Neural progenitor cell (in vitro differentiated cells): ENCODE results near the gene TUBB4B. TPM values are rescaled to one million over a fixed set of nuclear protein-coding genes. Genes with fewer than 3 reads are reported as not detected.

Source experiments
- DNase-seq: peaks from one replicate; pipeline ENCODE4 v3.0.0-alpha.2; 2016; ENCODE audit warnings: low spot score
- H2AFZ ChIP-seq: fragments of 200-600 bp; sonication (generic); replicated peaks from 2 replicates; pipeline ENCODE4 v1.6.1; 2016; ENCODE audit warnings: antibody characterized with exemption
- H3F3A ChIP-seq: fragments of 200-600 bp; sonication (generic); 2 replicates; pipeline ENCODE4 v1.6.1; 2016; ENCODE audit warnings: antibody characterized with exemption, low read depth
- H3K27ac ChIP-seq: fragments of 200-600 bp; sonication (generic); 2 replicates; pipeline ENCODE4 v1.5.1; 2016; ENCODE audit warnings: mild to moderate bottlenecking
- H3K27me3 ChIP-seq: fragments of 200-600 bp; sonication (generic); 2 replicates; pipeline ENCODE4 v1.6.1; 2016; ENCODE audit warnings: mild to moderate bottlenecking, moderate library complexity
- H3K36me3 ChIP-seq: fragments of 200-600 bp; sonication (generic); 2 replicates; pipeline ENCODE4 v1.5.1; 2016
- H3K4me1 ChIP-seq: fragments of 200-600 bp; sonication (generic); 2 replicates; pipeline ENCODE4 v1.6.1; 2016; ENCODE audit warnings: mixed run types
- H3K4me2 ChIP-seq: fragments of 200-600 bp; sonication (generic); 2 replicates; pipeline ENCODE4 v1.6.1; 2016
- H3K4me3 ChIP-seq: fragments of 200-600 bp; sonication (generic); 2 replicates; pipeline ENCODE4 v1.5.1; 2016
- H3K79me2 ChIP-seq: fragments of 200-600 bp; sonication (generic); 2 replicates; pipeline ENCODE4 v1.6.1; 2016; ENCODE audit warnings: low read depth
- H3K9ac ChIP-seq: fragments of 200-600 bp; sonication (generic); 2 replicates; pipeline ENCODE4 v1.6.1; 2016
- H3K9me3 ChIP-seq: fragments of 200-600 bp; sonication (generic); 2 replicates; pipeline ENCODE4 v1.5.1; 2016; ENCODE audit warnings: low read depth
- H4K20me1 ChIP-seq: fragments of 200-600 bp; sonication (generic); 2 replicates; pipeline ENCODE4 v1.6.1; 2016; ENCODE audit warnings: low read depth
- H3K27ac Mint-ChIP-seq: 3 replicates; pipeline ENCODE4 v1.8.0; 2021; ENCODE audit warnings: mixed read lengths
- H3K27me3 Mint-ChIP-seq: 2 replicates; pipeline ENCODE4 v1.8.0; 2022; ENCODE audit warnings: low read depth, mild to moderate bottlenecking, inconsistent platforms, moderate library complexity, mixed read lengths; ENCODE audit not compliant: insufficient read depth
- H3K36me3 Mint-ChIP-seq: 3 replicates; pipeline ENCODE4 v1.8.0; 2021; ENCODE audit warnings: mixed read lengths
- H3K4me1 Mint-ChIP-seq: 3 replicates; pipeline ENCODE4 v1.8.0; 2021; ENCODE audit warnings: mixed read lengths
- H3K4me3 Mint-ChIP-seq: 3 replicates; pipeline ENCODE4 v1.8.0; 2021; ENCODE audit warnings: mild to moderate bottlenecking, moderate library complexity, mixed read lengths
- H3K9me3 Mint-ChIP-seq: 3 replicates; pipeline ENCODE4 v1.8.0; 2020; ENCODE audit warnings: mixed read lengths
- EZH2 ChIP-seq: fragments of 200-600 bp; sonication (generic); IDR thresholded peaks from 2 replicates; pipeline ENCODE4 v1.6.1; 2017; ENCODE audit warnings: antibody characterized with exemption, mild to moderate bottlenecking, moderate library complexity
- EZH2phosphoT487 ChIP-seq: fragments of 200-600 bp; sonication (generic); IDR thresholded peaks from 2 replicates; pipeline ENCODE4 v1.6.1; 2017; ENCODE audit warnings: antibody characterized with exemption
- total RNA-seq: library from RNA; depleted of rRNA; stranded (reverse); fragments of >200 nt; gene quantifications from 2 replicates; pipeline ENCODE4 v1.2.3, GENCODE V29; 2015; ENCODE audit warnings: low replicate concordance
- TF ChIP-seq, protein P1 (sequence below): fragments of 200-600 bp; sonication (generic); IDR thresholded peaks from 2 replicates; pipeline ENCODE4 v1.5.1; 2017; ENCODE audit warnings: antibody characterized with exemption, mild to moderate bottlenecking

Gene TUBB4B
- total RNA-seq, 1 donor from 2014 or later: 183 TPM

DNA sequence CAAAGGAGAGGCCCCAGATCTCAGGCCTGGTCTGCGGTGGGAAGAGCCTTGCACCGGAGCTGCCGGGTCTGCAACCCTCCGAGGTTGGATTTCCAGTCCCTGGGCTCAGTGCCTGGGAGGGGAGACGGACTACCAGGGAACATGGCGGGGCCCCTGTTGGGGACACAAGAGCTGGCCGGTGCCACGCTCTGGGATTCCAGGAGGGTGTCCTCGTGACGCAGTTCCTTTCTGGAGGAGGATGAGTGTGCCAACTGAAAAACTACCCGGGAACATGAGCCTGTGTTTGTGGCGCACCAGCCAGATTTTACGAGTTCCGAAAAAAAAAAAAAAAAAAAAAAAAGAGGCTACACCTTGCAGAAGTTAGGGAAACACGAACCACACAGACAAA is 52.0 kb downstream of the TUBB4B start:
- peak overlapping the region; percentile 15 for H3K4me3 Mint-ChIP-seq

More for the DNA sequence above, 52.0 kb downstream of the TUBB4B start:
- H3K27ac ChIP-seq: no peak overlapping the region
- H3K4me2 ChIP-seq: no peak overlapping the region
- H4K20me1 ChIP-seq: peaks cover 9% of the 10 kb centered on the region
- peaks cover 7% of the 10 kb centered on the region for H3K27me3 Mint-ChIP-seq
- no peaks in the 10 kb centered on the region for H3K36me3 Mint-ChIP-seq
- no peak overlapping the region for H3K27ac Mint-ChIP-seq
- peaks cover 41% of the 10 kb centered on the region for H3F3A ChIP-seq
- no peak overlapping the region for H3K9ac ChIP-seq
- H3K9me3 Mint-ChIP-seq: peaks cover 2% of the 10 kb centered on the region
- peaks cover 53% of the 10 kb centered on the region for H3K27me3 ChIP-seq
- no peaks in the 10 kb centered on the region for H3K9me3 ChIP-seq
- no peak overlapping the region for H2AFZ ChIP-seq
- H3K79me2 ChIP-seq: no peaks in the 10 kb centered on the region
- TF ChIP-seq EZH2 (no peak), EZH2phosphoT487 (no peak)
- TF ChIP-seq, protein P1, sequence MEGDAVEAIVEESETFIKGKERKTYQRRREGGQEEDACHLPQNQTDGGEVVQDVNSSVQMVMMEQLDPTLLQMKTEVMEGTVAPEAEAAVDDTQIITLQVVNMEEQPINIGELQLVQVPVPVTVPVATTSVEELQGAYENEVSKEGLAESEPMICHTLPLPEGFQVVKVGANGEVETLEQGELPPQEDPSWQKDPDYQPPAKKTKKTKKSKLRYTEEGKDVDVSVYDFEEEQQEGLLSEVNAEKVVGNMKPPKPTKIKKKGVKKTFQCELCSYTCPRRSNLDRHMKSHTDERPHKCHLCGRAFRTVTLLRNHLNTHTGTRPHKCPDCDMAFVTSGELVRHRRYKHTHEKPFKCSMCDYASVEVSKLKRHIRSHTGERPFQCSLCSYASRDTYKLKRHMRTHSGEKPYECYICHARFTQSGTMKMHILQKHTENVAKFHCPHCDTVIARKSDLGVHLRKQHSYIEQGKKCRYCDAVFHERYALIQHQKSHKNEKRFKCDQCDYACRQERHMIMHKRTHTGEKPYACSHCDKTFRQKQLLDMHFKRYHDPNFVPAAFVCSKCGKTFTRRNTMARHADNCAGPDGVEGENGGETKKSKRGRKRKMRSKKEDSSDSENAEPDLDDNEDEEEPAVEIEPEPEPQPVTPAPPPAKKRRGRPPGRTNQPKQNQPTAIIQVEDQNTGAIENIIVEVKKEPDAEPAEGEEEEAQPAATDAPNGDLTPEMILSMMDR: no peak
- H3K4me1 ChIP-seq: peaks cover 11% of the 10 kb centered on the region
- H3K4me3 ChIP-seq: no peak overlapping the region
- no peak for DNase-seq
- H3K36me3 ChIP-seq: no peaks in the 10 kb centered on the region
- peaks cover 20% of the 10 kb centered on the region for H3K4me1 Mint-ChIP-seq

Other genes starting within 250 kb of the TUBB4B start
- gene PAXX, start 248.9 kb upstream of the TUBB4B start, total RNA-seq: 31.5 and 79.6 TPM in 2 replicates
- gene CLIC3, start 244.7 kb upstream of the TUBB4B start, total RNA-seq: not detected in 2 replicates
- gene ABCA2, start 213.1 kb upstream of the TUBB4B start, total RNA-seq: 2.7 and 19.7 TPM in 2 replicates
- gene FUT7, start 209.2 kb upstream of the TUBB4B start, total RNA-seq: not detected in 2 replicates
- 3.8 and 31.3 TPM in 2 replicates for gene NPDC1, start 195.1 kb upstream of the TUBB4B start, total RNA-seq
- gene ENTPD2, start 187.2 kb upstream of the TUBB4B start, total RNA-seq: not detected in 2 replicates
- 5.7 and 27.7 TPM in 2 replicates for gene SAPCD2, start 170.7 kb upstream of the TUBB4B start, total RNA-seq
- gene UAP1L1, start 163.8 kb upstream of the TUBB4B start, total RNA-seq: 0.12 and 0.51 TPM in 2 replicates
- 24.6 and 43.5 TPM in 2 replicates for gene MAN1B1, start 154.3 kb upstream of the TUBB4B start, total RNA-seq
- 2.6 and 24.3 TPM in 2 replicates for gene DPP7, start 126.6 kb upstream of the TUBB4B start, total RNA-seq
- 0.03 TPM in 1 of 2 replicates, not detected in the other for gene GRIN1, start 102.1 kb upstream of the TUBB4B start, total RNA-seq
- 0.59 TPM in 1 of 2 replicates, not detected in the other for gene LRRC26, start 71.2 kb upstream of the TUBB4B start, total RNA-seq
- not detected in 2 replicates for gene TMEM210, start 69.2 kb upstream of the TUBB4B start, total RNA-seq
- gene ANAPC2, start 52.7 kb upstream of the TUBB4B start, total RNA-seq: 18.9 and 30.9 TPM in 2 replicates
- gene SSNA1, start 52.6 kb upstream of the TUBB4B start, total RNA-seq: 27.9 and 69.8 TPM in 2 replicates
- gene TPRN, start 40.5 kb upstream of the TUBB4B start, total RNA-seq: 3.4 and 9.1 TPM in 2 replicates
- gene TMEM203, start 35.6 kb upstream of the TUBB4B start, total RNA-seq: 21.6 and 43.7 TPM in 2 replicates
- gene NDOR1, start 35.6 kb upstream of the TUBB4B start, total RNA-seq: 5.1 and 20.5 TPM in 2 replicates
- 0.77 and 0.84 TPM in 2 replicates for gene RNF208, start 19.0 kb upstream of the TUBB4B start, total RNA-seq
- gene CYSRT1, start 16.1 kb upstream of the TUBB4B start, total RNA-seq: 0.56 TPM in 1 of 2 replicates, not detected in the other
- not detected in 2 replicates for gene RNF224, start 13.8 kb upstream of the TUBB4B start, total RNA-seq
- gene SLC34A3, start 10.4 kb upstream of the TUBB4B start, total RNA-seq: not detected in 2 replicates
- gene STPG3, start 10.0 kb downstream of the TUBB4B start, total RNA-seq: not detected in 2 replicates
- 35.2 and 76.1 TPM in 2 replicates for gene NELFB, start 14.0 kb downstream of the TUBB4B start, total RNA-seq
- gene TOR4A, start 36.4 kb downstream of the TUBB4B start, total RNA-seq: 0.39 and 2.8 TPM in 2 replicates
- gene NRARP, start 61.0 kb downstream of the TUBB4B start, total RNA-seq: 20.7 and 25.2 TPM in 2 replicates
- 4.7 and 25.1 TPM in 2 replicates for gene EXD3, start 181.9 kb downstream of the TUBB4B start, total RNA-seq
- 0.39 and 0.65 TPM in 2 replicates for gene NOXA1, start 182.1 kb downstream of the TUBB4B start, total RNA-seq
- not detected in 2 replicates for gene ENTPD8, start 200.1 kb downstream of the TUBB4B start, total RNA-seq
- 17.1 and 62.0 TPM in 2 replicates for gene NSMF, start 218.0 kb downstream of the TUBB4B start, total RNA-seq